ENCODE measurements around the gene FBXO24.

DNA sequence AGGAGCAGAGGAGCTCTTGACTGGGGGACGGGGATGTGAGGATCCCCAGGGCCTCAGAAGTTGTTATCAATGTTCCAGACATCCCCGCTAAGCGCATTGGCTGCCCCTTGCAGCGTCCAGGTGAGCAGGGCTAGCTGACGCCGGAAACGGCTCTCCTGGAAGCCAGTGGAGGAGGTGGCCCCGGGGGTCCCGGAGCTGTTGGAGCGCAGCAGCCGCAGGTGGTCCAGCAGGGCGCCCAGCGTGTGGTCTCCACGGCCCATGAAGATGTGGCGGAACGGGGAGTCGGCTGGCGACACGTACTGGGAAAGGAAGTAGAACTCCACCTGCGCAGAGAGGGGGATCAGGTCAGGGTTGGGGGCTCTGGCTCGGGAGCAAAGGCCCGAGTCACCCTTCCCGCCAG is 34.7 kb downstream of the FBXO24 start:
- no peak for TF ChIP-seq POLR2A (IDR thresholded peaks at IDR 0.05)
- TF ChIP-seq, protein P1, sequence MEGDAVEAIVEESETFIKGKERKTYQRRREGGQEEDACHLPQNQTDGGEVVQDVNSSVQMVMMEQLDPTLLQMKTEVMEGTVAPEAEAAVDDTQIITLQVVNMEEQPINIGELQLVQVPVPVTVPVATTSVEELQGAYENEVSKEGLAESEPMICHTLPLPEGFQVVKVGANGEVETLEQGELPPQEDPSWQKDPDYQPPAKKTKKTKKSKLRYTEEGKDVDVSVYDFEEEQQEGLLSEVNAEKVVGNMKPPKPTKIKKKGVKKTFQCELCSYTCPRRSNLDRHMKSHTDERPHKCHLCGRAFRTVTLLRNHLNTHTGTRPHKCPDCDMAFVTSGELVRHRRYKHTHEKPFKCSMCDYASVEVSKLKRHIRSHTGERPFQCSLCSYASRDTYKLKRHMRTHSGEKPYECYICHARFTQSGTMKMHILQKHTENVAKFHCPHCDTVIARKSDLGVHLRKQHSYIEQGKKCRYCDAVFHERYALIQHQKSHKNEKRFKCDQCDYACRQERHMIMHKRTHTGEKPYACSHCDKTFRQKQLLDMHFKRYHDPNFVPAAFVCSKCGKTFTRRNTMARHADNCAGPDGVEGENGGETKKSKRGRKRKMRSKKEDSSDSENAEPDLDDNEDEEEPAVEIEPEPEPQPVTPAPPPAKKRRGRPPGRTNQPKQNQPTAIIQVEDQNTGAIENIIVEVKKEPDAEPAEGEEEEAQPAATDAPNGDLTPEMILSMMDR (IDR thresholded peaks at IDR 0.05) = no peak

Measured in body of pancreas (tissue), 4 donors.